Panc1 (cell line): Measurements from ENCODE around the gene SLC48A1. TPM values are rescaled to one million over a fixed set of nuclear protein-coding genes. Genes with fewer than 3 reads are reported as not detected.

ENCODE experiments used
- ATAC-seq: fragments of 200-7000 bp; cut with Tn5 transposase; 2 replicates; pipeline ENCODE4 v1.9.1; 2020; ENCODE audit warnings: mild to moderate bottlenecking, moderate library complexity
- BruUV-seq: library from RNA; stranded (reverse); fragments of 400-500 nt; replicated peaks from 2 replicates; lab custom pipeline; 2021; lab: Mats Ljungman, UMichigan
- CTCF ChIA-PET: fragments of 300-600 bp; sonication (Branson Sonifier 250); formaldehyde crosslinking; loops from one replicate; lab custom pipeline; 2022; ENCODE audit warnings: antibody characterized with exemption; lab: Charles Lee
- POLR2A ChIA-PET: fragments of 300-600 bp; sonication (Branson Sonifier 250); formaldehyde crosslinking; loops from one replicate; lab custom pipeline; 2022; ENCODE audit warnings: antibody characterized with exemption; lab: Charles Lee
- DNase-seq: peaks from one replicate; pipeline ENCODE4 v3.0.0-alpha.2; 2010; ENCODE audit warnings: low read depth, low spot score
- H3K27ac ChIP-seq: 2 replicates; pipeline ENCODE4 v1.5.1; 2011; ENCODE audit warnings: mild to moderate bottlenecking, low read length, inconsistent platforms
- H3K27me3 ChIP-seq: fragments of 200-500 bp; sonication (Bioruptor generic); 2 replicates; pipeline ENCODE4 v1.6.0; 2014; ENCODE audit warnings: low read length, inconsistent platforms; ENCODE audit not compliant: control insufficient read depth, insufficient read depth
- H3K36me3 ChIP-seq: fragments of 200-500 bp; sonication (Bioruptor generic); 2 replicates; pipeline ENCODE4 v1.5.1; 2014; ENCODE audit warnings: inconsistent platforms, mild to moderate bottlenecking, low read length, moderate library complexity; ENCODE audit not compliant: control insufficient read depth, insufficient read depth
- H3K4me1 ChIP-seq: 2 replicates; pipeline ENCODE4 v1.5.1; 2011; ENCODE audit warnings: inconsistent platforms, mild to moderate bottlenecking, low read length, moderate library complexity; ENCODE audit not compliant: control insufficient read depth, insufficient read depth
- H3K4me3 ChIP-seq, 2 experiments: 2 replicates each; pipeline ENCODE4 v1.5.1; 2011 to 2012; ENCODE audit warnings: low read depth in 2 of 2, low read length in 2 of 2, mild to moderate bottlenecking in 2 of 2, inconsistent platforms in 1 of 2, moderate library complexity in 1 of 2
- H3K9me3 ChIP-seq: fragments of 200-500 bp; sonication (Bioruptor generic); 2 replicates; pipeline ENCODE4 v1.5.1; 2014; ENCODE audit warnings: low read depth, mild to moderate bottlenecking, inconsistent platforms, low read length, moderate library complexity; ENCODE audit not compliant: control insufficient read depth, insufficient read depth
- CTCF ChIP-seq: fragments of 450-650 bp; IDR thresholded peaks from 2 replicates; pipeline ENCODE4 v1.5.1; 2017; ENCODE audit warnings: mild to moderate bottlenecking
- POLR2AphosphoS5 ChIP-seq: IDR thresholded peaks from 2 replicates; pipeline ENCODE4 v1.6.1; 2012; ENCODE audit warnings: mild to moderate bottlenecking, low read depth, low read length, moderate library complexity
- REST ChIP-seq, 2 experiments: IDR thresholded peaks; 2 replicates each; pipeline ENCODE4 v1.6.1; 2011 to 2012; ENCODE audit warnings: low read depth in 2 of 2, control low read depth in 1 of 2, low read length in 1 of 2, mild to moderate bottlenecking in 1 of 2, moderate library complexity in 1 of 2; ENCODE audit not compliant: insufficient read depth in 1 of 2
- SIN3A ChIP-seq: IDR thresholded peaks from 2 replicates; pipeline ENCODE4 v1.6.1; 2012; ENCODE audit warnings: low read depth, mild to moderate bottlenecking, low read length, moderate library complexity, borderline replicate concordance; ENCODE audit not compliant: insufficient read depth
- TCF7L2 ChIP-seq: IDR thresholded peaks from 2 replicates; pipeline ENCODE4 v1.6.1; 2011; ENCODE audit warnings: mild to moderate bottlenecking, low read depth, low read length, inconsistent platforms
- in situ Hi-C: cut with HindIII; loops from 2 replicates; pipeline ENCODE4 v1.10.0; 2016; ENCODE audit warnings: low sequenced_read_pairs, low pct_unique_long_range_greater_than_20kb
- intact Hi-C: fragments of 100-400 bp; cut with micrococcal nuclease; formaldehyde crosslinking; loops from one replicate; pipeline ENCODE4 v1.10.0; 2022; ENCODE audit not compliant: unreplicated experiment
- total RNA-seq: library from RNA; stranded (reverse); gene quantifications from one replicate; pipeline ENCODE4 v1.2.1, GENCODE V29; 2021; ENCODE audit not compliant: unreplicated experiment

The SLC48A1 gene
- total RNA-seq, 1 experiment from 2014 or later: 32.0 TPM

- Histone ChIP-seq H3K27me3 (no peaks in the 10 kb centered on the region), H3K9me3 (no peaks in the 10 kb centered on the region), H3K4me1 (peaks cover 30% of the 10 kb centered on the region), H3K36me3 (no peaks in the 10 kb centered on the region), H3K27ac (no peak overlapping the region), H3K4me3 (no peak overlapping the region)
- BruUV-seq: no TSS peak
- ChIA-PET POLR2A (no interaction called here), CTCF (interaction anchor here (0.6 kb wide), 1 partner anchor 257 kb away, joined by 4 read pairs; no protein-coding TSS in a partner anchor)
- DNase-seq (no peak), ATAC-seq (no peak)
- TF ChIP-seq TCF7L2 (no peak), CTCF (no peak), REST (IDR thresholded peaks at IDR 0.05; ENCODE audit: insufficient read depth in 1 of 2, low read depth in 2 of 2, low read length in 1 of 2) (no peak), POLR2AphosphoS5 (no peak), SIN3A (no peak)
- in situ Hi-C loops: no loop called here
- intact Hi-C loops: no loop called here
These were observed 18.2 kb upstream of the SLC48A1 start for GRCh38 chr12:47754881-47755280.

- Histone ChIP-seq H3K27me3 (no peaks in the 10 kb centered on the region), H3K9me3 (no peaks in the 10 kb centered on the region), H3K36me3 (no peaks in the 10 kb centered on the region), H3K4me3 (no peak overlapping the region), H3K27ac (no peak overlapping the region), H3K4me1 (peaks cover 30% of the 10 kb centered on the region)
- POLR2A ChIA-PET: no interaction called here
- ATAC-seq: no peak
- CTCF ChIA-PET: no interaction called here
- DNase-seq: no peak
- in situ Hi-C loops: no loop called here
- BruUV-seq: no TSS peak
- intact Hi-C loops: no loop called here
- TF ChIP-seq REST (IDR thresholded peaks at IDR 0.05; ENCODE audit: insufficient read depth in 1 of 2, low read depth in 2 of 2, low read length in 1 of 2) (no peak), POLR2AphosphoS5 (no peak), SIN3A (no peak), TCF7L2 (no peak), CTCF (no peak)
These were observed 17.1 kb upstream of the SLC48A1 start for GRCh38 chr12:47755655-47756562.
